HG02571 (cell line): ENCODE data around the gene NRN1L.
A peak's percentile ranks its signal among the peaks of the same experiment; 100 is the strongest.
"Not testable (repeated sequence)": the region's sequence is repeated elsewhere in the genome, so short reads cannot be mapped to it uniquely, and the experiment has no call there.

Experiments used
- ATAC-seq: cut with Tn5 transposase; IDR thresholded peaks from one replicate; pipeline ENCODE4 v1.9.1; 2021; ENCODE audit warnings: mild to moderate bottlenecking, moderate library complexity; ENCODE audit not compliant: unreplicated experiment

The NRN1L gene

DNA sequence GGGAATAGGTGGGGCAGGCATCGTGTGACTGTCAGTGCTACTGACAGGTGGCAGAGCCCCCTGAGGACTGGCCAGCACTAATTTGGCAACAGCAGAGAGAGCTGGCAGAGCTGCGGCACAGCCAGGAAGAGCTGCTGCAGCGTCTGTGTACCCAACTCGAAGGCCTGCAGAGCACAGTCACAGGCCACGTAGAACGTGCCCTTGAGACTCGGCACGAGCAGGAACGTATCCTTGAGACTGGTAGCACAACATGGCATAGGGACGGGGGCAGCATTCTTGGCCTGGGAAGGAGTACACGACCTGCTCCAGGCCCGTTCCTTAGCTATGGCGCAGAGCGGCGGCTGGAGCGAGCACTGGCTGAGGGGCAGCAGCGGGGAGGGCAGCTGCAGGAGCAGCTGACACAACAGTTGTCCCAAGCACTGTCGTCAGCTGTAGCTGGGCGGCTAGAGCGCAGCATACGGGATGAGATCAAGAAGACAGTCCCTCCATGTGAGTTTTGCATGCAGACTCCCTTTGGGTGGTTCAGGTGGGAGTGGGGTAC is 3.0 kb upstream of the NRN1L start:
- no peak for ATAC-seq

DNA sequence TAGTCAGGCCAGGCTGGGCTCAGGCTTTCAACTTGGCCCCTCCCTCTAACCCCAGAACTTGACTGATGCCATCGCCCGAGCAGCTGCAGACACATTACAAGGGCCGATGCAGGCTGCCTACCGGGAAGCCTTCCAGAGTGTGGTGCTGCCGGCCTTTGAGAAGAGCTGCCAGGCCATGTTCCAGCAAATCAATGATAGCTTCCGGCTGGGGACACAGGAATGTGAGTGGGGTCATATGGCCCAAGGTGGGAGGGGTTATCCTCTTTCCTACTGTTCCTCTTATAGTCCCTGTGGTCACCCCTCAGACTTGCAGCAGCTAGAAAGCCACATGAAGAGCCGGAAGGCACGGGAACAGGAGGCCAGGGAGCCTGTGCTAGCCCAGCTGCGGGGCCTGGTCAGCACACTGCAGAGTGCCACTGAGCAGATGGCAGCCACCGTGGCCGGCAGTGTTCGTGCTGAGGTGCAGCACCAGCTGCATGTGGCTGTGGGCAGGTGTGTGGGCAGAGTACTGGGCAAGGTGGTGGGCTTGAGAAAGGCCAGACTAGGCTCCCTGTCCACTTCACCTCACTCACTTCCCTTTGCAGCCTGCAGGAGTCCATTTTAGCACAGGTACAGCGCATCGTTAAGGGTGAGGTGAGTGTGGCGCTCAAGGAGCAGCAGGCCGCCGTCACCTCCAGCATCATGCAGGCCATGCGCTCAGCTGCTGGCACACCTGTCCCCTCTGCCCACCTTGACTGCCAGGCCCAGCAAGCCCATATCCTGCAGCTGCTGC is 2.1 kb upstream of the NRN1L start:
- no peak for ATAC-seq

DNA sequence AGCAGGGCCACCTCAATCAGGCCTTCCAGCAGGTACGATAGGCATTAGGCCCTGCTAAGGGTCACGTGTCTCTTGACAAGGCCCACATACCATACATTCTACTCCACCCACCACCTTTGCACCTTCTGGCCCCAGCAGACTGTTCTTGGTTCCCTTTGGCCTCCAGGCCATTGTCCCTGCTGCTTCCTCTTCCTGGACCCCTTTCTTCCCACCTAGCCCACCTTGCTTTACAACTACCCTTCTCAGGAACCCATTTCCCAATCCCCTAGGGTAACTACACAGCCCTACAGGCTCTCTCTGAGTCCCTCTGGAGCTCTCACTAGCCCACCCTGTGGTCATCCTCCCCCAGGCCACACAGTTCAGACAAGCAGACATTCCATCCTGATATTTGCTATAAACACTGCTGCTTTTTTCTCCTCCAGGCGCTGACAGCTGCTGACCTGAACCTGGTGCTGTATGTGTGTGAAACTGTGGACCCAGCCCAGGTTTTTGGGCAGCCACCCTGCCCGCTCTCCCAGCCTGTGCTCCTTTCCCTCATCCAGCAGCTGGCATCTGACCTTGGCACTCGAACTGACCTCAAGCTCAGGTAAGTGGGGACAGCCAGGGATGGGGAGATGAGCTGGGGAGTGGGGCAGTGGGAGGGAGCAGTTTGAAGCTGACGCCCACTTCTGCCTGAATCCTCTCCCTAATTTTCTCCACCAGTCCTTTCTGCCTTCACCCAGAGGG is 1.4 kb upstream of the NRN1L start:
- no peak for ATAC-seq

DNA sequence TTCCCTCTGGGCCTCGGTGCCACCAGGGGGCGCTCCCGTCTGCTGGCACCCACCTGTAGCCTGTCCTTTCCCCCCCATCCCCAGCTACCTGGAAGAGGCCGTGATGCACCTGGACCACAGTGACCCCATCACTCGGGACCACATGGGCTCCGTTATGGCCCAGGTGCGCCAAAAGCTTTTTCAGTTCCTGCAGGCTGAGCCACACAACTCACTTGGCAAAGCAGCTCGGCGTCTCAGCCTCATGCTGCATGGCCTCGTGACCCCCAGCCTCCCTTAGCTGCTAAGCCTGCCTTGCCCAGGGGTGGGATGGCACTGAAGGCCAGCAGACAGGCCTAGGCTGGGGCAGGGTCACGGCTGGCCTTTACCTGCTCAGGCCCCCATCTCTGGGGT is 818 bp upstream of the NRN1L start:
- no peak for ATAC-seq

DNA sequence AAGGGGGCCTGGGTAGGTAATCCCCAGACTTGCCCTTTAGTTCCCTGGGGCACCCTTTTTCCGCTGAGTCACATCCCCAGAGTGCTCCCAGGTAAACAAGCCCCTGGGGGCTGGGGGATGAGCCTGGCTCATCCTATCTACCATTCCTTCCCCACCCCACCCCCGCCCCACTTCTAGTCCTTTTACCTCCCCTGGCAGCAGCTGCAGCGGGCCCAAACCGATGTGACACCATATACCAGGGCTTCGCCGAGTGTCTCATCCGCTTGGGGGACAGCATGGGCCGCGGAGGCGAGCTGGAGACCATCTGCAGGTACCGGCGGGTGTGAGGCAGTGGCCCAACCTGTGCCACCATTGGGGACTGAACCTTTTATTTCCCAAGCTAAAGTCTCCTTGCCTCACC is 860 bp downstream of the NRN1L start:
- no peak for ATAC-seq

DNA sequence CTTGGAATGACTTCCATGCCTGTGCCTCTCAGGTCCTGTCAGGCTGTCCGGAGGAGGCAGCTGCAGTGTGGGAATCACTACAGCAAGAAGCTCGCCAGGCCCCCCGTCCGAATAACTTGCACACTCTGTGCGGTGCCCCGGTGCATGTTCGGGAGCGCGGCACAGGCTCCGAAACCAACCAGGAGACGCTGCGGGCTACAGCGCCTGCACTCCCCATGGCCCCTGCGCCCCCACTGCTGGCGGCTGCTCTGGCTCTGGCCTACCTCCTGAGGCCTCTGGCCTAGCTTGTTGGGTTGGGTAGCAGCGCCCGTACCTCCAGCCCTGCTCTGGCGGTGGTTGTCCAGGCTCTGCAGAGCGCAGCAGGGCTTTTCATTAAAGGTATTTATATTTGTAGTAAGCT is 1.3 kb downstream of the NRN1L start:
- ATAC-seq = no peak

DNA sequence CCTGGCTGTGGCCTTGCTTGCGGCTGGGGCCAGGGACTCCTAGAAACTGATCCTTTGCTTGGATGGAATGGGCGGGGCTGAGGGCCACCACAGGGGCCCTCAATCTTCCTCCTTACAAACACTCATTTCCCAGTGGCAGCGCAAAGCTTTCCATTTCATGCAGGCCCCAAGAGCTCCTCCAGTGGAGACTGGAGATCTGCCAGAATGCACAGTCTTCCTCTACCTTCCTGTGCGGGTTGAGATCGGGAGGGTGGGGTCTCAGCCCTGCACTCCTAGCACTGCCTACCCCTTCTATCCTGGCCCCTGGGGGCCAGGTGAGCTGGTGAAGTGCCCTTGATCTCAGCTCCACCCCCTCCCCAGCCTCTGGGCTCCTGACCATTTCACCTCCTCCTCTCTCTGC is 1.7 kb downstream of the NRN1L start:
- no peak for ATAC-seq

DNA sequence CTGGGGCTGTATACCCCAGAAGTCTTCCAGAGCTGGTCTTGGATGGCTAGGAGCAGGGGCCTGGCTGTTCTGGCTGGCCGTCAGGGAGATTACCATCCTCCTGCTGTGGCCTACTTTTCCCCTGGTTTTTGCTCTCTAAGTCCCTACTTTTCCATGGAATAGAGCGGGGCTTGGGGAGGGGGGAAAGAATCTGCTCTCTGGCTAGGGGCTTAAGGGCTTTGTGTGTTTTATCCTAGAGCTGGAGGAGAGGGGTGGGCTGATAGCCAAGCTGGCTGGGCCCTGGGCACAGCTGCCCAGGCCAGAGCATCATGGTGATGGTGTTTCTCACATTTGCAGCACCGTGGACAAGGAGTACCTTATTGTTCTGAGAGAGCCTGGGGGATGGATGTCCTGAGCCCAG is 3.6 kb downstream of the NRN1L start:
- no peak for ATAC-seq

DNA sequence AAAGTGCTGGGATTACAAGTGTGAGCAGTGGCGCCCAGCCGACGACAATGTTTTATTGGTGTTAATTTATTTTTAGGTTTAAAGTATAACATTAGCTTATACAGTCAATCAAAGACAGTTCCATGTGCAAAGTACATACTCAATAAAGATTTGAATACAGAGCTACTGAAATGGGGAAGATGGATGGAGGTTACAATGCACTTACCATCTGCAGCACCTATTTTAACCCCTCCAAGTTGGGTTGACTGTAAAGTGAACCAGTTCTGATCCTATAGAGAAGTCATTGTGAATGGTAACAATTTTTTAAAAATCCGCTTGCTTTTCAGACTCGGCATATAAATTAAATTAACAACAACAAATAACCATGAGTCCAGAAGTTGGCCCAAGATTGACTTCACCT is 7.7 kb downstream of the NRN1L start:
- ATAC-seq = no peak

DNA sequence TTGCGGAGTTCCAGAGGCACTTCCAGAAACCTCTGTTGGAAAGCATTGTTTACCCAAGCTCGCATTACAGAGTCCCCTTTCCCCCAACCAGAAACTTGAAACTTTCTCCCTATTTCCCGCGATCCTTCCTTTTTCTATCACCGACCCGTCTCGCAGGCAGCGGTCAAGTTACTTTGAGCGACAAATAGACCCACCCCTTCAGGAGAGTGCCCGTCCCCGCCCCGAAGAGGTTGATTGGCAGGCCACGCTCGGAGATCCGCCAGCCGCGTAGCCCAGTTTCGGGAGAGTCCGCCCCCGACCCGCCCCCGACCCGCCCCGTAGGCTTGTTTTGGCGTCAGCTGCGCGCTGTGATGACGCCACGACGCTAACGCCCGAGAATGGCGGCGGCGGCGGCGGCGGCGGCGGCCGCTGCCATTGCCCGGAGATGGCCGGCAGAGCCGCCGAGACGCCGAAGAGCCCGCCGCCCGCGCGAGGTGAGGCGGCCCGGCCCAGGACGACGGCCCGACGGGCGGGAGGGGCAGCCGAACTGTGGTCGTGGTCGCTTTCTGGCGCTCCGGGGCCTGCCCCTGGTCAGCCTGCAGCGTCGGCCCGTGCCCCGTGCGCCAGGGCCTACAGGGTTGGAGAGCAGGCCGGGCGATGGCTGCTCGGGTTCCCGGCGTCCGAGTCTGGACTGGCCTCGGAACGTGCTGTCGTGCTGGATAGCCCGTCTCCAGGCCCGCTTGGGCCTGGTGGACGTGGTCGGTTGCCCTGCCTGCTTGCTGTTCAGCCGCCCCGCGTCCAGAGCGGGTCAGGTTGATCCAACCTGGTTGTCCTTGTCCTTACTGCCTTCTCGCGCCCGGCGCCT is 8.4 kb downstream of the NRN1L start, which contains the start of gene PSKH1:
Gene PSKH1, plus strand, starts transcription at position 356 of the 844 bp plus-strand sequence. CDS start 15,496 bp downstream, outside the sequence.
- peak; percentile 92 for ATAC-seq

DNA sequence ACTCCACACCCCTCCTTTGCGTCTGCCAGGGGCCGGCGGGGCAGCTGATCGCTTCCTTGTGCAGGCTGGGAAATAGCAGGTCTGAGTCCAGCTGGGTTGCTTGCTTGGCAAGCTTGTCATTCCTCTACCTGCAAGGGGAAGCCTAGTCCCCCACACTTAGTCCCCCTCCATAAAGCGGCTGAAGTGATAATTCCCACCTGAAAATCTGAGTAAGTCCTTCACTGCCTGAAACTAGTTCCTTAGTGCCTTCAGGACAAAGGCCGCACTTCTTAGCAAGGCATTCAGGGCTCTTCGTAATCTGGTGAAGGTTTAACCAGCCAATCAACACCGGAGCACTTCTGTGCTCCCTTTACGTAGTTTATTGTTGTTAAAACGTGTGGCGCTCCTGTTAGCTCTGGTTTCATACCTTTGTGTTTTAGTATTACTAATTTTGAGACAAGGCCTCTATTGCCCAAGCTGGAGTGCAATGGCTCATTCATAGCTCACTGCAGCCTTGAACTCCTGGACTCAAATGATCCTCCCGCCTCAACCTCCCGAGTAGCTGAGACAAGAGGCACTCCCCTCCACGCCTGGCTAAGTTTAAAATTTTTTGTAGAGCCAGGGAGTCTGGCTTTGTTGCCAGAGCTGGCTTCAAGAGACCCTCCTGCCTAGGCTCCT is 9.2 kb downstream of the NRN1L start:
- peak; percentile 3 for ATAC-seq

DNA sequence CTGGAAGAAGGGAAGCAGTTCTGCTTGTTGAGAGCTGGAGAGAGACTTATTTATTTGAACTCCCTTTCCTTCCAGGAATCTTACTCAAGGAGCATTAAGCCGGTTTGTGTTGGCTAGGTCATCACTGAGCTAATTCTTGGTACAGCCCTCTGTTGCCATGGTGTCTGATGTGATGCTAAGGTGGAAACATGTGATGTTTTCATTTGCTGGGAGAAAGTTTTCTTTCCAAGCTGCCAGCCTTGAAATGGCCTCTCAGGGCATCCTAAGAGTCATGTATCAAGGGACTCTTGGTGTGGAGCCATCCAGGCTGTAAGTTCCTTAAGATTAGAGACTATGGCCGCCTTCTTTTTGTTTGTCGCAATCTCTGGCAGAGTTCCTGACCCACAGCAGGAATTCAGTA is 12.5 kb downstream of the NRN1L start:
- ATAC-seq = no peak

DNA sequence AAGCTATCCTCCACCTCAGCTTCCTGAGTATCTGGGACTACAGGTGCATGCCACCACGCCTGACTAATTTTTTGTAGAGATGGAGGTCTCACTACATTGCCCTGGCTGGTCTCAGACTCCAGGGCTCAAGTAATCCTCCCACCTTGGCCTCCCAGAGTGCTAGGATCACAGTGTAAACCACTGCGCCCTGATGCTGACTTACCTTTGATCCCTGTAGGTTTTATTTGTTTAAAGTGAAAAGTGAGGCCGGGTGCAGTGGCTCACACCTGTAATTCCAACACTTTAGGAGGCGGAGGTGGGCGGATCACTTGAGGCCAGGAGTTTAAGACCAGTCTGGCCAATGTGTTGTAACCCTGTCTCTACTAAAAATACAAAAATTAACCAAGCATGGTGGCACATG is 17.0 kb downstream of the NRN1L start:
- no peak for ATAC-seq

DNA sequence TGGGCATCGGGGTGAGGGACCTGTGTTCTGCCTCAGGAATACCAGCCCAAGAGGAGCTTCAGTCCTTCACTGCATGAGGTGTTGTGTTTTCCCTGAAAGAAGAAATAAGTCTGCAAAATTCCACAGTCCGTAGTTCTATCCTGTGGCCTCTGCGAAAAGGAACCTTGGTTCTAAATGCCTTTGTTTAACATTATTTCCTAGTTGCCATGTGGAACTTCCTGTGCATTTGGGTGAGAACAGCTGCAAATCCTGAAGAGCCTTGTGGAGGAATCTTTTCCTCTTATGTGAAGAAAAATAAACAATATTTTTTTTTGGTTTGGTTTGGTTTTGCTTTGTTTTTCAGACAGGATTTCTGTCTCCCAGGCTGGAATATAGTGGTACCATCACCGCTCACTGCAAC is 18.1 kb downstream of the NRN1L start:
- no peak for ATAC-seq

DNA sequence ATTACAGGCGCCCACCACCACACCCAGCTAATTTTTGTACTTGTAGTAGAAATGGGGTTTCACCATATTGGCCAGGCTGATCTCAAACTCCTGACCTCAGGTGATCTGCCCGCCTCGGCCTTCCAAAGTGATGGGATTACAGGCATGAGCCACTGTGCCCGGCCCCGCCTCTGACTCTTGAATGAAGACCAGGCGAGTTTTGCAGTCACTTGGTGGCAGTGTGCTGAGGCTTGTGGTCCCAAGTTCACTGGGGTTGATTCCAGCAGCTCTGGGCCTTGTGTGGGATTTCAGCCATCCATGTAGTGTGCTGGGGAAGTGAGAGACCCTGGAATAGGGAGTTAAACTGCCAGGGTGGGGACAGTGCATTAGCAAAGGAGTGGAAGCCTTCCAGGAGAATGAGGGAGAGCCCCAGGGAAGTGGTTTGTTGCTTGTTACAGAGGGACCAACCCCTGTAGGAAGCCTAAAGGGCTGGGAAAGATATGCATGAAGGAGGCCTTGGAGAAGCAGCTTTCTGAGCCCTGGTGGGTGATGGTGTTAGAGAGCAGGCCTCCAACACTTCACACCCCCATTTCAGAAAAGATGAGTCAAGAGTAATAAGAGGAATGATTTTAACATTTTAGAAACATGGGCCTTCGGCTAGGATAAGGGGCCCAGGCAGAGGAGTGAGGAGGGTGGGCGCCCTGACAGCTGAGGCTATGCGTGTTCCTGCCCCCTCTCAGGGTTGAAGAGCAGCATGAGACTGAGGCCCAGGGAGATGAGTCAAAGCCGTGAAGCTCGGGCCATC is 22.9 kb downstream of the NRN1L start:
- no peak for ATAC-seq

DNA sequence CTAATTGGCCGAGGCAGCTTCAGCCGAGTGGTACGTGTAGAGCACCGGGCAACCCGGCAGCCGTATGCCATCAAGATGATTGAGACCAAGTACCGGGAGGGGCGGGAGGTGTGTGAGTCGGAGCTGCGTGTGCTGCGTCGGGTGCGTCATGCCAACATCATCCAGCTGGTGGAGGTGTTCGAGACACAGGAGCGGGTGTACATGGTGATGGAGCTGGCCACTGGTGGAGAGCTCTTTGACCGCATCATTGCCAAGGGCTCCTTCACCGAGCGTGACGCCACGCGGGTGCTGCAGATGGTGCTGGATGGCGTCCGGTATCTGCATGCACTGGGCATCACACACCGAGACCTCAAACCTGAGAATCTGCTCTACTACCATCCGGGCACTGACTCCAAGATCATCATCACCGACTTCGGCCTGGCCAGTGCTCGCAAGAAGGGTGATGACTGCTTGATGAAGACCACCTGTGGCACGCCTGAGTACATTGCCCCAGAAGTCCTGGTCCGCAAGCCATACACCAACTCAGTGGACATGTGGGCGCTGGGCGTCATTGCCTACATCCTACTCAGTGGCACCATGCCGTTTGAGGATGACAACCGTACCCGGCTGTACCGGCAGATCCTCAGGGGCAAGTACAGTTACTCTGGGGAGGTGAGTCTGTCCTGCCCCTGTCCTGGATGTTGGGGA is 24.5 kb downstream of the NRN1L start:
- ATAC-seq = no peak

DNA sequence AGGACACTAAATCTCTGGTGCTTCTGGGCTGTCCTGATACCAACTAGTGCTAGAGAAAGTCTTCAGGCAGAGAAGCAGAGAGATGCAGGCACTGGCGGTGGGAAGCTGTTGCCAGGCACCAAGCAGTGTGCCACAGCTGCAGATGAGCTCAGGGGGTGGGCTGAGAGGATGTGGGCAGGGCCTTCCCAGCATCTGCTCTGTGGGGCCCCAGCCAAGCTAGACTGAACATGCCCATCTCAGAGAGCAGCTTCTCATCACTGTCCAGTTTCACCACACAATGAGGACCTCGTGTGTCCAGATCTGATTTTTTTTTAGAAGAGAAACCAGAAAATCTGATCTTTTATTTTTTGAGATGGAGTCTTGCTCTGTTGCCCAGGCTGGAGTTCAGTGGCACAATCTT is 25.5 kb downstream of the NRN1L start:
- no peak for ATAC-seq

DNA sequence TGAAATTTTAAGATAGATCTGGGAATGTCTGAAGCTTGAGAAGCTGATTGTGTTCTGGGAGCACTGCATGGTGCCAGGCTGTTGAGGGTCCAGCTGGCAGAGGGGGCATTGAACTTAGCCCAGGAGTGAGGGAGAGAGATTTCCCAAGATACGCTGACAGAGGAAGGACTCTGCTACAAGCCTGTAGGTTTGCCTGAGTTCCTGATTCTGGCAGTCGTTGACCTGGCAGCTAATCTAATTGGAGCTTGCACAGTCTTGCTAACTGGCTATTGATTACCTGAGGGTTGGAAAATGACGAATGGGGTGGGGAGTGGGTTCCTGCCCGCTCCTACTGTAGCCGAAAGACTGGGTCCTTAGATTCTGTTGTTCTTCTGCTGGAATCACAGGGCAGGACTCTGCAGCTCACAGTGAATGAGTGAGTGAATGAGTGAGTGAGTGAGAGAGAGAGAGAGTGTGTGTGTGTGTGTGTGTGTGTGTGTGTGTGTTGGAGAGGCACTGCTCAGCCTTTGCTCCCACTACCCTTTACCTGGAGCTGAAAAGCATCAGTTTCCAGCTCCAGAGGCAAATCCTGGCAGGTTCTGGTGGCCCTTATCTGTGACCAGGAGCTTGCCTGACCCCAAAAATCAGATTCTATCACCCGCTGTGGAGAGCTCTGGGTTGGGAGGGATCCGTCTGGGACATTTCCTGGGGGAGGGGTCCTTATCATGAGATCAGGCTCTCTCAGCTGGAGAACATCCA is 30.2 kb downstream of the NRN1L start:
- no peak for ATAC-seq

DNA sequence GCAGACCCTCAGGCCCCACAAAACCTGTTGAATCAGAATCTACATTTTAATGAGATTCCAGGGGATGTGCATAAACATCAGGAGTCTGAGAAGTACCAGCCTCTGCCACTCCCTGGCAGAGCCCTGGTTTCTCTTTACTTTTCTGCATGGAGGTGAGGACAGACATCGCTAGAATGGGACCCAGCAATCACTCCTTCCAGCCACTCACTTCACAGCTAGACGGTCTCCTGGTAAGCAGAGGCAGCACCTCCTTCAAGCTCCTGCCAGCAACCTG is 30.7 kb downstream of the NRN1L start:
- not testable (repeated sequence) for ATAC-seq
